D721Med (cell line): ENCODE data around the gene RGP1.

Experiments
- DNase-seq: peaks from one replicate; pipeline ENCODE4 v3.0.0; 2011; ENCODE audit warnings: low spot score; ENCODE audit not compliant: insufficient read length
- FAIRE-seq: peaks from 2 replicates; lab custom pipeline; 2011; peaks lifted over from hg19 to GRCh38; lab: Jason Lieb, UNC
- CTCF ChIP-seq: IDR thresholded peaks from 2 replicates; pipeline ENCODE4 v1.5.1; 2012; ENCODE audit warnings: mild to moderate bottlenecking, control low read depth; ENCODE audit not compliant: insufficient read depth; ENCODE audit errors: missing control alignments

The RGP1 gene

GRCh38 chr9:35736201-35736633, 12.9 kb upstream of the RGP1 start:
- DNase-seq = peak; percentile 83
- FAIRE-seq = peak; percentile 74
- TF ChIP-seq CTCF = peak; percentile 88

- no peak for TF ChIP-seq CTCF
- no peak for DNase-seq
- no peak for FAIRE-seq
Observed at GRCh38 chr9:35737143-35737542, 11.9 kb upstream of the RGP1 start.

GRCh38 chr9:35738186-35738585, 10.9 kb upstream of the RGP1 start:
- TF ChIP-seq CTCF = no peak
- FAIRE-seq (no peak), DNase-seq (no peak)

- FAIRE-seq (no peak), DNase-seq (no peak)
- no peak for TF ChIP-seq CTCF
Observed at GRCh38 chr9:35738924-35739323, 10.2 kb upstream of the RGP1 start.

GRCh38 chr9:35740243-35740642, 8.8 kb upstream of the RGP1 start:
- no peak for DNase-seq
- FAIRE-seq = no peak
- no peak for TF ChIP-seq CTCF

- FAIRE-seq = no peak
- DNase-seq = no peak
- TF ChIP-seq CTCF = no peak
Observed at GRCh38 chr9:35741740-35742139, 7.3 kb upstream of the RGP1 start.

GRCh38 chr9:35743452-35743851, 5.6 kb upstream of the RGP1 start:
- no peak for TF ChIP-seq CTCF
- FAIRE-seq (no peak), DNase-seq (no peak)
